CD4-positive, alpha-beta T cell treated with Interleukin-1 beta for 1 hour (primary cell): ENCODE results near the gene NEDD8.
"Not testable (repeated sequence)": the region's sequence is repeated elsewhere in the genome, so short reads cannot be mapped to it uniquely, and the experiment has no call there.

ENCODE experiments used
- DNase-seq, 2 donors: peaks; one replicate each; pipeline ENCODE4 v3.0.0-alpha.2; 2020 to 2022

NEDD8 gene

GRCh38 chr14:24246765-24247212 is 14.6 kb upstream of the NEDD8 start:
- peak in 1 of 2 donors; percentile 63 for DNase-seq

- DNase-seq = not testable (repeated sequence)
Observed at GRCh38 chr14:24245350-24245749, 13.2 kb upstream of the NEDD8 start.

- peak; percentile 15 to 46 for DNase-seq
Observed at GRCh38 chr14:24243336-24243836, 11.2 kb upstream of the NEDD8 start.

GRCh38 chr14:24241829-24242443 is 9.8 kb upstream of the NEDD8 start:
- peak; percentile 93 to 94 for DNase-seq

- DNase-seq = no peak
Observed at GRCh38 chr14:24240110-24240918, 8.1 kb upstream of the NEDD8 start.

GRCh38 chr14:24238527-24239037 is 6.4 kb upstream of the NEDD8 start:
- no peak for DNase-seq

- no peak for DNase-seq
Observed at GRCh38 chr14:24238123-24238522, 6.0 kb upstream of the NEDD8 start.

- no peak for DNase-seq
Observed at GRCh38 chr14:24237463-24237955, 5.3 kb upstream of the NEDD8 start.

- no peak for DNase-seq
Observed at GRCh38 chr14:24236689-24237462, 4.7 kb upstream of the NEDD8 start.

- no peak for DNase-seq
Observed at GRCh38 chr14:24235804-24236688, 3.9 kb upstream of the NEDD8 start.

- DNase-seq = no peak
Observed at GRCh38 chr14:24234095-24235005, 2.2 kb upstream of the NEDD8 start.

GRCh38 chr14:24233538-24233866 is 1.3 kb upstream of the NEDD8 start:
- DNase-seq = no peak

- DNase-seq = no peak
Observed at GRCh38 chr14:24232645-24233537, 724 bp upstream of the NEDD8 start, which contains the start of gene GMPR2. Gene GMPR2 (plus strand): TSS chr14:24232929. CDS start chr14:24233254, 325 bp downstream.

GRCh38 chr14:24231263-24232120 is 675 bp downstream of the NEDD8 start:
- DNase-seq = no peak

- DNase-seq = no peak
Observed at GRCh38 chr14:24228902-24229301, 3.3 kb downstream of the NEDD8 start.

- DNase-seq = no peak
Observed at GRCh38 chr14:24226473-24226872, 5.7 kb downstream of the NEDD8 start.

GRCh38 chr14:24224618-24225071 is 7.5 kb downstream of the NEDD8 start:
- no peak for DNase-seq

- not testable (repeated sequence) for DNase-seq
Observed at GRCh38 chr14:24222987-24223386, 9.2 kb downstream of the NEDD8 start.

- DNase-seq = no peak
Observed at GRCh38 chr14:24219521-24219920, 12.6 kb downstream of the NEDD8 start.
